ENCODE measurements around the gene IKBKE.
A peak's percentile ranks its signal among the peaks of the same experiment; 100 is the strongest.

Gene IKBKE

DNA sequence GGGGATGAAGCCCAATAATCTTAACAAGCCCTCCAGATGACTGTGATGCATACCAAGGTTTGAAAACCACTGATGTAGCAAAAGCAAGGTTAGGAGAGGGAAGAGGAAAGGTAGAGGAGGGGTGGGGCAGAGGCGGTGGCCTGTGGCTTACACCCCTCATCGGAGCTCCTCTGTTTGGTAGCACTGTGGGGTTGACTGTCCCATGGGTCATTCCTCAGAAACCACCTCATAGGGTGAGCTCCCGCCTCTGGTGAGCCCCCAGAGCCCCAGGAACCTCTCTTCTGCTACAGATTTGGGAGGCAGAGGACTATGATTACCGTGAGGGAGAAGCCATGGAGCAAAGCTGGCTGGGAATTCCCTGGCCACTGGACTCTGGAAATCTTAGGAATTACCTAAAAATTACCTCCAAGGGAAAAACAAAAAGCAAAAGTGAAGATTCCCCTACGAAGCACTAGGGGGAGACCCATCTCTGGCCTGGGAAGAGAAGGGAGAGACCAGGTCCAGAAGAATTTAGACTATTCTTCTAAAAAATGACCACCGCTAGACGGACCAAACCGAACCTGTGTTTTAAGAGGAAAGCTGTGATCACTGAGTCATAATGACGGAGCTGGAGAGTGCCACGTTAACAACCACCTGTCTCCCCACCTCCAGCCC, 35.6 kb downstream of the IKBKE start:
- TF ChIP-seq CTCF (IDR thresholded peaks at IDR 0.05; ENCODE audit: low read depth, low read length, poor library complexity, severe bottlenecking), result peak; percentile 47
- 0 out of 2 replicates have a peak, but pooled peaks have one; percentile 12 for TF ChIP-seq EZH2phosphoT487 (IDR thresholded peaks at IDR 0.05; ENCODE audit: borderline replicate concordance, low read length)
- no peak overlapping the region for H3K27ac ChIP-seq (ENCODE audit: low read depth, low read length)
- no peaks in the 10 kb centered on the region for H3K36me3 ChIP-seq (ENCODE audit: control insufficient read depth, low read length)
- H3K9me2 ChIP-seq (replicated peaks; ENCODE audit: control insufficient read depth, low read length), result no peaks in the 10 kb centered on the region
- no peak overlapping the region for H3K4me3 ChIP-seq (ENCODE audit: low read length)
- no peak overlapping the region for H3K4me2 ChIP-seq (ENCODE audit: low read length)
- no peaks in the 10 kb centered on the region for H3F3A ChIP-seq (ENCODE audit: control insufficient read depth, insufficient read depth)
- no peaks in the 10 kb centered on the region for H3K79me2 ChIP-seq (ENCODE audit: control insufficient read depth, low read length)
- no peaks in the 10 kb centered on the region for H3K9me3 ChIP-seq (ENCODE audit: control insufficient read depth, insufficient read depth, low read length)
- peaks cover 3% of the 10 kb centered on the region; the same call in 1 of the 2 replicates for H3K4me1 ChIP-seq (ENCODE audit: control insufficient read depth, low read length)
- no peaks in the 10 kb centered on the region for H4K20me1 ChIP-seq (ENCODE audit: control insufficient read depth, insufficient read depth, low read depth, low read length)
- H3K27me3 ChIP-seq (ENCODE audit: control insufficient read depth, low read length), result peaks cover 81% of the 10 kb centered on the region

DNA sequence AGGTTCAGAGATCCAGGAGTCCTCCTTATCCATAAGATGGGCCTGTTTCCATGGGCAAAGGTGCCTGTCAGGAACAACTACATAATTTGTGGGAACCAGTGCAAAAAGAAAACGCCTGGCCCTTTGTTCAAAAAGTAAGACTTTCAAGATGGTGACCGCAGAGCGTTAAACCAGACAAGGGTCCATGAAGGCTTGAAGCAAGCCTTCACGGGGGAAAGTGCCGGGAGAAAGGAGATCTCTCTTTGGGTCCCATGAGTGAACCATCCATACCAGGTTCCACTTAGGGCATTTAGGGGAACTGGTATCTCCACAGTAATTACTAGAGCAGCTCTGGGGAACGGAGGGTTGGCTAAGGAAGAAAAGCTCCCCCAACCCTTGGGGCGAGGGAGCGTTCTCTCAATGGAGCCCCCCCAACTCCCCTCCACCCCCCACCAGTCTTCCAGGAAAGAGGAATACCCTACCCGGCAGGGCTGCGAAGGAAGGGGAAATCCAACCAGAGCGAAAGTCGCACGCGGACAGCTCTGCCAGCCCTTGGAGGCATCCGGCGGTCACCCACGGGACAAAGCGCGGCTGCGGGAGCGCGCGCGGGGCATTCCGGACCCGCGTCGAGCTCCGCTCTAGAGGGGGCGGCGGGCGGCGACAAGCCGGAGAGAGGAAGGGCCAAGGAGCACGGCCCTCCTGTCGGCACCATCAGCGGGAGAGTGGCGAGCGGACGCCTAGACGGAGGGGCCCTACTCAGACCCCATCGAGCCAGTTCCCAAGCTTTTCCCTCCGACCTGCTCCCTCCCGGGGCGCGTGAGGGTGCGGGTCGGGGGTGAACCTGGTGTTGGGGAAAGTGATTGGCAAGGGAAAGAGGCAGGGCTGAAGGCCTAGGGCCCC, 36.4 kb downstream of the IKBKE start:
- peaks cover 87% of the 10 kb centered on the region for H3K27me3 ChIP-seq (ENCODE audit: control insufficient read depth, low read length)
- no peaks in the 10 kb centered on the region for H3K79me2 ChIP-seq (ENCODE audit: control insufficient read depth, low read length)
- no peaks in the 10 kb centered on the region for H3K9me2 ChIP-seq (replicated peaks; ENCODE audit: control insufficient read depth, low read length)
- H3K4me1 ChIP-seq (ENCODE audit: control insufficient read depth, low read length), result peaks cover 3% of the 10 kb centered on the region; the same call in 1 of the 2 replicates
- H3K4me2 ChIP-seq (ENCODE audit: low read length), result peak overlapping the region; percentile 36; the same call in 1 of the 2 replicates
- H3K4me3 ChIP-seq (ENCODE audit: low read length), result no peak overlapping the region
- no peaks in the 10 kb centered on the region for H3K36me3 ChIP-seq (ENCODE audit: control insufficient read depth, low read length)
- no peaks in the 10 kb centered on the region for H4K20me1 ChIP-seq (ENCODE audit: control insufficient read depth, insufficient read depth, low read depth, low read length)
- no peaks in the 10 kb centered on the region for H3K9me3 ChIP-seq (ENCODE audit: control insufficient read depth, insufficient read depth, low read length)
- no peak for TF ChIP-seq CTCF (IDR thresholded peaks at IDR 0.05; ENCODE audit: low read depth, low read length, poor library complexity, severe bottlenecking)
- TF ChIP-seq EZH2phosphoT487 (IDR thresholded peaks at IDR 0.05; ENCODE audit: borderline replicate concordance, low read length), result peak; percentile 65; the same call in 1 of the 2 replicates
- H3F3A ChIP-seq (ENCODE audit: control insufficient read depth, insufficient read depth), result no peaks in the 10 kb centered on the region
- H3K27ac ChIP-seq (ENCODE audit: low read depth, low read length), result no peak overlapping the region

- Histone ChIP-seq H3K4me1 (ENCODE audit: control insufficient read depth, low read length) (peaks cover 3% of the 10 kb centered on the region; the same call in 1 of the 2 replicates), H3K9me3 (ENCODE audit: control insufficient read depth, insufficient read depth, low read length) (no peaks in the 10 kb centered on the region), H3K27ac (ENCODE audit: low read depth, low read length) (no peak within 1 kb of the TSS), H3F3A (ENCODE audit: control insufficient read depth, insufficient read depth) (no peaks in the 10 kb centered on the region), H3K27me3 (ENCODE audit: control insufficient read depth, low read length) (peaks cover 86% of the 10 kb centered on the region), H3K36me3 (ENCODE audit: control insufficient read depth, low read length) (no peaks in the 10 kb centered on the region), H3K4me2 (ENCODE audit: low read length) (peak within 1 kb of the TSS; percentile 36), H3K9me2 (replicated peaks; ENCODE audit: control insufficient read depth, low read length) (no peaks in the 10 kb centered on the region), H3K79me2 (ENCODE audit: control insufficient read depth, low read length) (no peaks in the 10 kb centered on the region), H4K20me1 (ENCODE audit: control insufficient read depth, insufficient read depth, low read depth, low read length) (no peaks in the 10 kb centered on the region), H3K4me3 (ENCODE audit: low read length) (peak within 1 kb of the TSS; percentile 15; the same call in 1 of the 2 replicates)
- TF ChIP-seq CTCF (IDR thresholded peaks at IDR 0.05; ENCODE audit: low read depth, low read length, poor library complexity, severe bottlenecking) (no peak), EZH2phosphoT487 (IDR thresholded peaks at IDR 0.05; ENCODE audit: borderline replicate concordance, low read length) (peak; percentile 78; the same call in 1 of the 2 replicates)
Observed at GRCh38 chr1:206507284-206508129, 37.2 kb downstream of the IKBKE start, which contains the start of gene RASSF5. TSS of gene RASSF5 (plus strand) at chr1:206507531. CDS start at chr1:206507603, 72 bp downstream.

All from DOHH2 (cell line).